ENCODE measurements around the gene ANXA2. TPM values are rescaled to one million over a fixed set of nuclear protein-coding genes. Genes with fewer than 3 reads are reported as not detected.

The ANXA2 gene
- total RNA-seq, 2 experiments from 2014 or later = 16.9 to 18.0 TPM

- Mint-ChIP-seq H3K27ac (no peak overlapping the region), H3K9me3 (no peaks in the 10 kb centered on the region), H3K36me3 (ENCODE audit: low read depth) (no peaks in the 10 kb centered on the region), H3K4me1 (ENCODE audit: low read depth) (peaks cover 2% of the 10 kb centered on the region), H3K27me3 (ENCODE audit: low read depth) (peaks cover 13% of the 10 kb centered on the region), H3K4me3 (no peak overlapping the region)
- intact Hi-C loops (cut with micrococcal nuclease) = no loop called here
- CTCF ChIA-PET = interaction anchor here (5.7 kb wide), 1 partner anchor 406 kb away, joined by 44 read pairs; no protein-coding TSS in a partner anchor
- no peak for DNase-seq
Observed at GRCh38 chr15:60323322-60323721, 74.5 kb downstream of the ANXA2 start.

DNA sequence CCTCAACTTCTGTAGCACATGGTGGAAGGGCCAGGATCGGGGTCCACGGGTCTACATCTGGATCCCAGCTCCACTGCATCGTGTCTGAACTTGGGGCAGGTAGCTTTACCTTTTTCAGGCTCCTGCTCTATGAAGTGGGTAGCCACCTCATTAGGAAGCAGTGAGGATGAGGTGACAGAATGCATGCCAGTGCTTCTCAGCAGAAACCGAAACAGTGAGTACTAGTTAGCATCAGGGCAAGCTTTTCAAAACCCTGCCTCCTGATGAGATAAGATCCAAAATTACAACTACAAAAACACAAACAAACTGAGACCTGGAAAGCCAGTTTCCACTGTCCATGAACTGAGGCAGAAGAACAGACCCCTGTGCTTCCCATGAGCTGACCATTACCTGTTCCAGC is 77.4 kb downstream of the ANXA2 start:
- CTCF ChIA-PET = interaction anchor here (0.6 to 1.4 kb wide), 3 partner anchors 8 to 85 kb away, joined by 3 to 4 read pairs (median 4); no protein-coding TSS in a partner anchor
- Mint-ChIP-seq H3K27ac (no peak overlapping the region), H3K4me3 (no peak overlapping the region), H3K36me3 (ENCODE audit: low read depth) (no peaks in the 10 kb centered on the region), H3K9me3 (peaks cover 5% of the 10 kb centered on the region), H3K27me3 (ENCODE audit: low read depth) (no peaks in the 10 kb centered on the region), H3K4me1 (ENCODE audit: low read depth) (peaks cover 6% of the 10 kb centered on the region)
- no peak for DNase-seq
- intact Hi-C loops (cut with micrococcal nuclease) = no loop called here

DNA sequence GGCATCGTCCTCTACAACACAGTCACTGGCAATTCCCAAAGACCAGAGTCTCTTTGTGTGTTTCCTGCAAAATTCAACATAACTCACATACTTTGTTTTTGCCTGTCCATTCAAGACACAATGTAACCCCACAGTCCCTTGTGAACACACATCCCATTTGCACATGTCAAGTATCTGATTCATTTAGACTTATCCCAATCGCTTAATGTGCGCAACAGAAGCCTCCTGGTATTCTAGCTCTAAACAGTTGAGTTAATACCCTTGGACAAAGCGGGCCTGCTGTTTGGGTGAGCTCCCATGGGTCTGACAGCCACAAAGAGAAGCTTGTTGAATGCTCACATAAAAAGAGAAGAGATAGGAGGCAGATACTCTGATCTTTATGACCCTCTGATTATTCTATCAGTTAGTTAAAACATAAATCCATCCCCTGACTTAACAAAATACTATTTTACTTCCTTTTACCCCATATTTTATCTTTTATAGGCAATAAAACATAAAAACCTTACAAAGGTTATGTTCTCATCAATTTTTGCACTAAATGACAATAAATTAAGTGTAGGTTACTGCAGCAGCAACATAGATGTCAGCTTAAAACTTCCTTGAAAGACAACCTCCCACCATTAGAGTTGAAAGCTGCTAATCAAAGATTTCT is 79.4 kb downstream of the ANXA2 start:
- Mint-ChIP-seq H3K27me3 (ENCODE audit: low read depth) (no peaks in the 10 kb centered on the region), H3K4me3 (no peak overlapping the region), H3K4me1 (ENCODE audit: low read depth) (peaks cover 8% of the 10 kb centered on the region), H3K9me3 (peaks cover 7% of the 10 kb centered on the region), H3K27ac (no peak overlapping the region), H3K36me3 (ENCODE audit: low read depth) (no peaks in the 10 kb centered on the region)
- intact Hi-C loops (cut with micrococcal nuclease) = no loop called here
- DNase-seq = no peak
- CTCF ChIA-PET = interaction anchor here (0.6 to 1.2 kb wide), 3 partner anchors 8 to 625 kb away, joined by 3 to 4 read pairs (median 3); no protein-coding TSS in a partner anchor

DNA sequence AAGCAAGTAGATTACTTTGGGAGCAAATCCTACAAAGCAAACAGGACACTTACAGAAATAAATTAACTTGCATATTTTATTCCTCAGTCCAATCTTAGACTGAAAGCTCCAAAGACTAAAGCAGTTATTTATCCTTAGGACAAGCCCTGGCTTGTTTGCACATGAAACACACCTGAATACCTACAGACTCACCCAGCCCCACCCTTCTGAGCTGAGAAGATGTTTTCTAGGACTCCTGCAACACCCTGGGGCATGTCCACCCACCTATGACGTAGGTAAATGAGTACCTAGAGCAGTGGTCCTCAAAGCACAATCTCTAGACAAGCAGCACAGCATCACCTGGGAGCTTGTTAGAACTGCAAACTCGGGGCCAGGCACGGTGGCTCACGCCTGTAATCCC is 80.8 kb downstream of the ANXA2 start:
- intact Hi-C loops (cut with micrococcal nuclease) = no loop called here
- CTCF ChIA-PET = interaction anchor here (0.9 to 2.2 kb wide), 3 partner anchors 9 to 399 kb away, joined by 3 to 7 read pairs (median 3); no protein-coding TSS in a partner anchor
- Mint-ChIP-seq H3K27ac (no peak overlapping the region), H3K4me3 (no peak overlapping the region), H3K9me3 (peaks cover 7% of the 10 kb centered on the region), H3K27me3 (ENCODE audit: low read depth) (no peaks in the 10 kb centered on the region), H3K4me1 (ENCODE audit: low read depth) (peaks cover 8% of the 10 kb centered on the region), H3K36me3 (ENCODE audit: low read depth) (no peaks in the 10 kb centered on the region)
- no peak for DNase-seq

GRCh38 chr15:60315878-60316277 is 81.9 kb downstream of the ANXA2 start:
- peaks cover 8% of the 10 kb centered on the region for H3K4me1 Mint-ChIP-seq (ENCODE audit: low read depth)
- DNase-seq = peak; percentile 61
- peaks cover 7% of the 10 kb centered on the region for H3K9me3 Mint-ChIP-seq
- H3K4me3 Mint-ChIP-seq = no peak overlapping the region
- no peaks in the 10 kb centered on the region for H3K36me3 Mint-ChIP-seq (ENCODE audit: low read depth)
- no peaks in the 10 kb centered on the region for H3K27me3 Mint-ChIP-seq (ENCODE audit: low read depth)
- intact Hi-C loops (cut with micrococcal nuclease) = no loop called here
- no peak overlapping the region for H3K27ac Mint-ChIP-seq
- CTCF ChIA-PET = interaction anchor here (2.2 kb wide), 1 partner anchor 10 kb away, joined by 7 read pairs; no protein-coding TSS in a partner anchor

- Mint-ChIP-seq H3K9me3 (peaks cover 7% of the 10 kb centered on the region), H3K4me1 (ENCODE audit: low read depth) (peaks cover 8% of the 10 kb centered on the region), H3K36me3 (ENCODE audit: low read depth) (no peaks in the 10 kb centered on the region), H3K27ac (no peak overlapping the region), H3K27me3 (ENCODE audit: low read depth) (peaks cover 6% of the 10 kb centered on the region), H3K4me3 (no peak overlapping the region)
- no peak for DNase-seq
- CTCF ChIA-PET = interaction anchor here (0.6 kb wide), 2 partner anchors 125 to 134 kb away, joined by 3 to 4 read pairs; no protein-coding TSS in a partner anchor
- intact Hi-C loops (cut with micrococcal nuclease) = no loop called here
Observed at GRCh38 chr15:60313906-60314305, 83.9 kb downstream of the ANXA2 start.

DNA sequence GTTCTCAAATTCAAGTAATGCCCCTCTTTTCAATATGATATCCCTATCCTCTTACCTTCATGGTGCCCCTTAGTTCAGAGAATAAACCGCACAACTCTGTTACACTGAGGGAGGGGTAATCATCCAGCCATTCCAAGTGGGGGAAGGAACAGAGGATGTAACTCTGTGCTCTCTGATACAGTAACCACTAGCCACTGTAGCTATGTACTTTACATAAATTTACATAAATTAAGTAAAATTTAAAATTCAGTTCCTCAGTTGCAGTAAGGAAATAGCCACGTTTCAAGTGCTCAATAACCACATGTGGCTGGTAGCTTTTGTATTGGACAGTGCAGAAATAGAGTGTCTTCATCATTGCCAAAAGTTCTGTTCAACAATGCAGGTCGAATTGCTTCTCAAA is 90.8 kb downstream of the ANXA2 start:
- H3K36me3 Mint-ChIP-seq (ENCODE audit: low read depth) = peaks cover 3% of the 10 kb centered on the region
- no peak for DNase-seq
- no peak overlapping the region for H3K27ac Mint-ChIP-seq
- no peaks in the 10 kb centered on the region for H3K4me1 Mint-ChIP-seq (ENCODE audit: low read depth)
- H3K27me3 Mint-ChIP-seq (ENCODE audit: low read depth) = peaks cover 10% of the 10 kb centered on the region
- no peak overlapping the region for H3K4me3 Mint-ChIP-seq
- CTCF ChIA-PET = no interaction called here
- intact Hi-C loops (cut with micrococcal nuclease) = no loop called here
- H3K9me3 Mint-ChIP-seq = peaks cover 5% of the 10 kb centered on the region

GRCh38 chr15:60301024-60301423 is 96.8 kb downstream of the ANXA2 start:
- CTCF ChIA-PET = interaction anchor here (0.7 to 1.5 kb wide), 2 partner anchors 26 to 27 kb away, joined by 3 to 4 read pairs; no protein-coding TSS in a partner anchor
- H3K36me3 Mint-ChIP-seq (ENCODE audit: low read depth) = peaks cover 3% of the 10 kb centered on the region
- DNase-seq = no peak
- intact Hi-C loops (cut with micrococcal nuclease) = no loop called here
- peaks cover under 1% of the 10 kb centered on the region for H3K27me3 Mint-ChIP-seq (ENCODE audit: low read depth)
- H3K9me3 Mint-ChIP-seq = peaks cover 5% of the 10 kb centered on the region
- H3K4me3 Mint-ChIP-seq = no peak overlapping the region
- no peak overlapping the region for H3K27ac Mint-ChIP-seq
- H3K4me1 Mint-ChIP-seq (ENCODE audit: low read depth) = no peaks in the 10 kb centered on the region

GRCh38 chr15:60299452-60300047 is 98.2 kb downstream of the ANXA2 start:
- CTCF ChIA-PET = interaction anchor here (0.6 to 1.5 kb wide), 3 partner anchors 12 to 172 kb away, joined by 3 to 5 read pairs (median 4); no protein-coding TSS in a partner anchor

More at GRCh38 chr15:60299452-60300047, 98.2 kb downstream of the ANXA2 start:
- no peak for DNase-seq
- intact Hi-C loops (cut with micrococcal nuclease) = no loop called here
- Mint-ChIP-seq H3K27me3 (ENCODE audit: low read depth) (peaks cover 5% of the 10 kb centered on the region), H3K36me3 (ENCODE audit: low read depth) (peaks cover 3% of the 10 kb centered on the region), H3K27ac (no peak overlapping the region), H3K4me3 (no peak overlapping the region), H3K9me3 (peaks cover 9% of the 10 kb centered on the region), H3K4me1 (ENCODE audit: low read depth) (no peaks in the 10 kb centered on the region)

Other genes starting within 250 kb of the ANXA2 start
- gene ICE2, start 81.2 kb upstream of the ANXA2 start, total RNA-seq = 10 to 100 TPM; 75.2 to 76.7 TPM

All from activated naive CD4-positive, alpha-beta T cell treated with anti-CD3 and anti-CD28 coated beads for 36 hours (primary cell).